ENCODE results near the gene HMGCS2. TPM values are rescaled to one million over a fixed set of nuclear protein-coding genes. Genes with fewer than 3 reads are reported as not detected.

The HMGCS2 gene
- total RNA-seq, 1 donor from 2014 or later, result 65.5 TPM

- no peaks in the 10 kb centered on the region for H3K36me3 ChIP-seq
- intact Hi-C loops (cut with micrococcal nuclease), result no loop called here
- TF ChIP-seq CTCF (IDR thresholded peaks at IDR 0.05; ENCODE audit: borderline replicate concordance), result no peak
- no peak overlapping the region for H3K27ac ChIP-seq (replicated peaks)
- DNase-seq, result no peak
- H3K4me3 ChIP-seq, result no peak overlapping the region
- H3K27me3 ChIP-seq (ENCODE audit: low read depth), result no peaks in the 10 kb centered on the region
- peaks cover 11% of the 10 kb centered on the region for H3K4me1 ChIP-seq
- no peaks in the 10 kb centered on the region for H3K9me3 ChIP-seq (replicated peaks)
These were observed 14.9 kb upstream of the HMGCS2 start for GRCh38 chr1:119783354-119784185.

- no peaks in the 10 kb centered on the region for H3K9me3 ChIP-seq (replicated peaks)
- intact Hi-C loops (cut with micrococcal nuclease), result no loop called here
- no peak overlapping the region for H3K4me3 ChIP-seq
- H3K4me1 ChIP-seq, result peaks cover 11% of the 10 kb centered on the region
- no peak for TF ChIP-seq CTCF (IDR thresholded peaks at IDR 0.05; ENCODE audit: borderline replicate concordance)
- no peaks in the 10 kb centered on the region for H3K27me3 ChIP-seq (ENCODE audit: low read depth)
- no peak for DNase-seq
- no peaks in the 10 kb centered on the region for H3K36me3 ChIP-seq
- H3K27ac ChIP-seq (replicated peaks), result no peak overlapping the region
These were observed 14.1 kb upstream of the HMGCS2 start for GRCh38 chr1:119782631-119783325.

GRCh38 chr1:119781434-119782210 is 12.9 kb upstream of the HMGCS2 start:
- no peaks in the 10 kb centered on the region for H3K36me3 ChIP-seq
- no peak for DNase-seq
- no peaks in the 10 kb centered on the region for H3K9me3 ChIP-seq (replicated peaks)
- H3K27ac ChIP-seq (replicated peaks), result no peak overlapping the region
- no peaks in the 10 kb centered on the region for H3K27me3 ChIP-seq (ENCODE audit: low read depth)
- peaks cover 11% of the 10 kb centered on the region for H3K4me1 ChIP-seq
- TF ChIP-seq CTCF (IDR thresholded peaks at IDR 0.05; ENCODE audit: borderline replicate concordance), result no peak
- intact Hi-C loops (cut with micrococcal nuclease), result no loop called here
- no peak overlapping the region for H3K4me3 ChIP-seq

GRCh38 chr1:119779869-119780356 is 11.2 kb upstream of the HMGCS2 start:
- TF ChIP-seq CTCF (IDR thresholded peaks at IDR 0.05; ENCODE audit: borderline replicate concordance), result no peak
- Histone ChIP-seq H3K4me1 (peaks cover 11% of the 10 kb centered on the region), H3K36me3 (no peaks in the 10 kb centered on the region), H3K27me3 (ENCODE audit: low read depth) (no peaks in the 10 kb centered on the region), H3K27ac (replicated peaks) (peak overlapping the region; percentile 57), H3K9me3 (replicated peaks) (no peaks in the 10 kb centered on the region), H3K4me3 (peak overlapping the region; percentile 52)
- intact Hi-C loops (cut with micrococcal nuclease), result no loop called here
- DNase-seq, result no peak

GRCh38 chr1:119778886-119779560 is 10.3 kb upstream of the HMGCS2 start:
- intact Hi-C loops (cut with micrococcal nuclease), result no loop called here
- DNase-seq, result no peak
- no peak for TF ChIP-seq CTCF (IDR thresholded peaks at IDR 0.05; ENCODE audit: borderline replicate concordance)
- H3K4me3 ChIP-seq, result no peak overlapping the region
- H3K27me3 ChIP-seq (ENCODE audit: low read depth), result no peaks in the 10 kb centered on the region
- H3K9me3 ChIP-seq (replicated peaks), result no peaks in the 10 kb centered on the region
- no peaks in the 10 kb centered on the region for H3K36me3 ChIP-seq
- peaks cover 15% of the 10 kb centered on the region for H3K4me1 ChIP-seq
- H3K27ac ChIP-seq (replicated peaks), result no peak overlapping the region
